A549 (cell line): ENCODE measurements around the gene SMU1.

Source experiments
- CTCF ChIP-seq: fragments of >200 bp; sonication (Bioruptor Twin); formaldehyde crosslinking; IDR thresholded peaks from 3 replicates; pipeline ENCODE4 v1.5.1; 2016
- EP300 ChIP-seq, 2 experiments: fragments of >200 bp; sonication (Bioruptor Twin); formaldehyde crosslinking; IDR thresholded peaks; 2 replicates in 1 of 2; 3 replicates in 1 of 2; pipeline ENCODE4 v1.6.1; 2016 to 2017
- HDAC2 ChIP-seq: fragments of 200-600 bp; sonication (generic); IDR thresholded peaks from 2 replicates; pipeline ENCODE4 v1.6.1; 2016
- HOXB5 ChIP-seq: fragments of 250-450 bp; sonication (Bioruptor Pico); IDR thresholded peaks from 2 replicates; pipeline ENCODE4 v1.5.0; 2020; ENCODE audit warnings: mild to moderate bottlenecking, moderate library complexity
- MAZ ChIP-seq: fragments of 150-350 bp; IDR thresholded peaks from 2 replicates; pipeline ENCODE4 v1.6.1; 2014; ENCODE audit warnings: antibody characterized with exemption, low read depth, low read length, borderline replicate concordance
- POLR2A ChIP-seq: IDR thresholded peaks from 2 replicates; pipeline ENCODE4 v1.6.1; 2012; ENCODE audit warnings: mild to moderate bottlenecking, low read length
- SMC3 ChIP-seq: fragments of >200 bp; sonication (Bioruptor Twin); formaldehyde crosslinking; IDR thresholded peaks from 3 replicates; pipeline ENCODE4 v1.6.1; 2018; ENCODE audit warnings: inconsistent platforms

- TF ChIP-seq EP300 (IDR thresholded peaks at IDR 0.05) (no peak), HDAC2 (no peak), CTCF (no peak), SMC3 (no peak), HOXB5 (no peak), POLR2A (no peak), MAZ (no peak)
Observed at GRCh38 chr9:33097192-33097591, 20.7 kb upstream of the SMU1 start.
